H1 (cell line): ENCODE measurements around the gene DCDC2. TPM values are rescaled to one million over a fixed set of nuclear protein-coding genes. Genes with fewer than 3 reads are reported as not detected.

Experiments used
- CTCF ChIA-PET: fragments of 300-600 bp; sonication (Branson Sonifier 250); formaldehyde crosslinking; loops from one replicate; lab custom pipeline; 2021; ENCODE audit not compliant: partially characterized antibody; lab: Charles Lee
- POLR2A ChIA-PET: fragments of 300-600 bp; sonication (Branson Sonifier 250); formaldehyde crosslinking; loops from one replicate; lab custom pipeline; 2021; ENCODE audit warnings: inconsistent platforms; ENCODE audit not compliant: partially characterized antibody; lab: Charles Lee
- DNase-seq, 2 experiments: peaks; one replicate each; pipeline versions ENCODE4 v3.0.0 to v3.0.0-alpha.2; 2010 to 2022; ENCODE audit warnings: low spot score in 2 of 2, low read depth in 1 of 2, mixed read lengths in 1 of 2
- FAIRE-seq: peaks from 2 replicates; lab custom pipeline; 2011; peaks lifted over from hg19 to GRCh38; lab: Jason Lieb, UNC
- H2AFZ ChIP-seq: 2 replicates; pipeline ENCODE4 v1.8.1; 2012; ENCODE audit warnings: low read length, inconsistent platforms
- H2AK5ac ChIP-seq: 2 replicates; pipeline ENCODE4 v1.6.1; 2013; ENCODE audit warnings: low read depth, low read length
- H2BK120ac ChIP-seq: replicated peaks from 2 replicates; pipeline ENCODE3; 2013; ENCODE audit warnings: low read depth, low read length, inconsistent platforms
- H2BK12ac ChIP-seq: 2 replicates; pipeline ENCODE4 v1.6.1; 2013; ENCODE audit warnings: low read depth, low read length
- H2BK15ac ChIP-seq: 2 replicates; pipeline ENCODE4 v1.6.1; 2013; ENCODE audit warnings: low read length
- H2BK20ac ChIP-seq: 2 replicates; pipeline ENCODE4 v1.6.1; 2013; ENCODE audit warnings: low read length
- H2BK5ac ChIP-seq: 2 replicates; pipeline ENCODE4 v1.6.1; 2013; ENCODE audit warnings: low read depth, low read length
- H3K14ac ChIP-seq: 2 replicates; pipeline ENCODE4 v1.6.1; 2013; ENCODE audit warnings: inconsistent platforms; ENCODE audit not compliant: insufficient read length
- H3K18ac ChIP-seq: 2 replicates; pipeline ENCODE4 v1.6.1; 2013; ENCODE audit warnings: low read length; ENCODE audit errors: extremely low read depth
- H3K23ac ChIP-seq: 2 replicates; pipeline ENCODE4 v1.6.1; 2013; ENCODE audit warnings: inconsistent platforms; ENCODE audit not compliant: insufficient read length
- H3K23me2 ChIP-seq: 2 replicates; pipeline ENCODE4 v1.6.1; 2013; ENCODE audit warnings: low read depth, low read length
- H3K27ac ChIP-seq: 2 replicates; pipeline ENCODE4 v1.6.1; 2011; ENCODE audit warnings: low read depth, low read length, inconsistent platforms
- H3K27me3 ChIP-seq, 4 experiments: replicated peaks in 1 of 4; 1 replicate in 1 of 4; 2 replicates in 3 of 4; pipeline versions ENCODE4 v1.6.1 to v1.8.1; 2011 to 2013; ENCODE audit warnings: low read length in 3 of 4, mild to moderate bottlenecking in 3 of 4, inconsistent platforms in 2 of 4, mixed read lengths in 2 of 4, moderate library complexity in 1 of 4; ENCODE audit not compliant: control insufficient read depth in 3 of 4, insufficient read depth in 3 of 4; ENCODE audit errors: extremely low read depth in 1 of 4
- H3K36me3 ChIP-seq, 4 experiments: 2 replicates each; pipeline versions ENCODE4 v1.6.1 to v1.8.1; 2011 to 2013; ENCODE audit warnings: mild to moderate bottlenecking in 4 of 4, low read length in 3 of 4, moderate library complexity in 2 of 4, control low read depth in 1 of 4, inconsistent platforms in 1 of 4; ENCODE audit not compliant: insufficient read depth in 4 of 4, control insufficient read depth in 2 of 4
- H3K4ac ChIP-seq: replicated peaks from 2 replicates; pipeline ENCODE3; 2013; ENCODE audit warnings: low read length, low read depth, mixed read lengths, inconsistent platforms; ENCODE audit not compliant: insufficient read length
- H3K4me1 ChIP-seq, 4 experiments: replicated peaks in 1 of 4; 1 replicate in 1 of 4; 2 replicates in 3 of 4; pipeline versions ENCODE4 v1.6.1 to v1.8.1; 2011 to 2013; ENCODE audit warnings: low read length in 3 of 4, inconsistent platforms in 2 of 4, mixed read lengths in 1 of 4; ENCODE audit not compliant: insufficient read depth in 4 of 4, control insufficient read depth in 3 of 4
- H3K4me2 ChIP-seq, 2 experiments: 2 replicates each; pipeline versions ENCODE4 v1.6.1 to v1.8.1; 2011 to 2013; ENCODE audit warnings: low read depth in 2 of 2, low read length in 2 of 2, control low read depth in 1 of 2, inconsistent platforms in 1 of 2, mild to moderate bottlenecking in 1 of 2; ENCODE audit not compliant: insufficient read depth in 1 of 2
- H3K4me3 ChIP-seq, 4 experiments: fragments of 200-600, 300-600 bp in 1 of 4; sonication (generic), shearing (Covaris generic), sonication (Bioruptor Twin) in 1 of 4; 2 replicates each; pipeline versions ENCODE4 v1.5.1 to v1.8.1; 2011 to 2016; ENCODE audit warnings: low read length in 4 of 4, low read depth in 3 of 4, control low read depth in 2 of 4, inconsistent platforms in 2 of 4, mild to moderate bottlenecking in 2 of 4, mixed read lengths in 1 of 4, moderate library complexity in 1 of 4; ENCODE audit not compliant: insufficient read depth in 2 of 4; ENCODE audit errors: extremely low read depth in 1 of 4
- H3K56ac ChIP-seq: replicated peaks from 2 replicates; pipeline ENCODE3; 2013; ENCODE audit warnings: low read depth, mild to moderate bottlenecking, mixed read lengths, low read length, inconsistent platforms; ENCODE audit not compliant: insufficient read length
- H3K79me1 ChIP-seq: 2 replicates; pipeline ENCODE4 v1.6.1; 2013; ENCODE audit warnings: low read depth, low read length, control low read depth
- H3K79me2 ChIP-seq, 2 experiments: 2 replicates each; pipeline versions ENCODE4 v1.6.1 to v1.8.1; 2012 to 2013; ENCODE audit warnings: low read length in 2 of 2, mild to moderate bottlenecking in 2 of 2, inconsistent platforms in 1 of 2; ENCODE audit not compliant: insufficient read depth in 2 of 2, control insufficient read depth in 1 of 2
- H3K9ac ChIP-seq, 4 experiments: replicated peaks in 1 of 4; 1 replicate in 1 of 4; 2 replicates in 3 of 4; pipeline versions ENCODE4 v1.6.1 to v1.8.1; 2011 to 2013; ENCODE audit warnings: low read depth in 3 of 4, low read length in 3 of 4, control low read depth in 2 of 4, mild to moderate bottlenecking in 2 of 4, moderate library complexity in 2 of 4, inconsistent platforms in 1 of 4; ENCODE audit errors: extremely low read depth in 1 of 4
- H3K9me3 ChIP-seq, 2 experiments: 2 replicates each; pipeline versions ENCODE4 v1.6.1 to v1.8.1; 2012 to 2013; ENCODE audit warnings: mild to moderate bottlenecking in 2 of 2, moderate library complexity in 2 of 2, control low read depth in 1 of 2, inconsistent platforms in 1 of 2, low read depth in 1 of 2, low read length in 1 of 2, mixed read lengths in 1 of 2; ENCODE audit not compliant: insufficient read depth in 2 of 2
- H4K20me1 ChIP-seq, 2 experiments: replicated peaks in 1 of 2; 2 replicates each; pipeline versions ENCODE3 to v1.8.1; 2011 to 2013; ENCODE audit warnings: inconsistent platforms in 2 of 2, low read length in 2 of 2, mild to moderate bottlenecking in 1 of 2; ENCODE audit not compliant: insufficient read depth in 2 of 2, control insufficient read depth in 1 of 2
- H4K5ac ChIP-seq: 2 replicates; pipeline ENCODE4 v1.6.1; 2013; ENCODE audit warnings: low read length, low read depth, mixed read lengths, inconsistent platforms; ENCODE audit not compliant: insufficient read length
- H4K8ac ChIP-seq: 2 replicates; pipeline ENCODE4 v1.8.0; 2013; ENCODE audit warnings: mild to moderate bottlenecking, moderate library complexity, low read length, inconsistent platforms; ENCODE audit not compliant: insufficient read depth; ENCODE audit errors: extremely low read depth
- H4K91ac ChIP-seq: replicated peaks from 2 replicates; pipeline ENCODE3; 2013; ENCODE audit warnings: low read length, mixed read lengths, inconsistent platforms; ENCODE audit not compliant: insufficient read length
- CTCF ChIP-seq, 3 experiments: IDR thresholded peaks; 1 replicate in 2 of 3; 2 replicates in 1 of 3; pipeline versions ENCODE4 v1.5.1 to v1.6.1; 2011; ENCODE audit warnings: low read length in 3 of 3, mild to moderate bottlenecking in 3 of 3, inconsistent platforms in 2 of 3, low read depth in 1 of 3, moderate library complexity in 1 of 3; ENCODE audit not compliant: insufficient read depth in 1 of 3; ENCODE audit errors: control extremely low read depth in 1 of 3
- WGBS, 2 experiments: shearing (Covaris generic) in 1 of 2; methylation state at CpG; one replicate each; pipeline versions ENCODE4 v1.1.6 to v1.1.7; 2013 to 2015; ENCODE audit warnings: low lambda C conversion rate in 2 of 2, mixed read lengths in 2 of 2, inconsistent platforms in 1 of 2, low coverage in 1 of 2, missing lambda C conversion rate in 1 of 2; ENCODE audit not compliant: insufficient replicate concordance in 2 of 2, insufficient coverage in 1 of 2, insufficient read length in 1 of 2; ENCODE audit errors: extremely low coverage in 1 of 2, missing lambda C conversion rate in 1 of 2; 5-methylcytosine and 5-hydroxymethylcytosine counted together
- polyA plus RNA-seq, 7 experiments: library from polyadenylated mRNA; depleted of rRNA in 3 of 7; stranded (reverse) in 5 of 7; unstranded in 2 of 7; fragments of >200 nt in 5 of 7; fragments of 200-250 nt in 2 of 7; gene quantifications; 1 replicate in 5 of 7; 2 replicates in 1 of 7; 4 replicates in 1 of 7; pipeline versions ENCODE4 v1.2.1 to v1.2.3, GENCODE V29; 2011 to 2013; ENCODE audit warnings: missing spikeins in 2 of 7, mixed read lengths in 2 of 7
- total RNA-seq: library from RNA; stranded (reverse); fragmentation: NEBNext Ultra II Directional; extraction: Animal tissue kit (Norgen Biotek cat#: 25700); gene quantifications from 2 replicates; pipeline ENCODE4 v1.2.1, GENCODE V29; 2021
- TF ChIP-seq, protein P1 (sequence below): IDR thresholded peaks from 2 replicates; pipeline ENCODE4 v1.6.1; 2012; ENCODE audit warnings: inconsistent platforms

DCDC2 gene
- total and polyA plus RNA-seq, 2 of the 8 experiments (the other 6 are each of a cell fraction or from before 2014, with no cell fraction given), result 0.03 to 0.15 TPM

DNA sequence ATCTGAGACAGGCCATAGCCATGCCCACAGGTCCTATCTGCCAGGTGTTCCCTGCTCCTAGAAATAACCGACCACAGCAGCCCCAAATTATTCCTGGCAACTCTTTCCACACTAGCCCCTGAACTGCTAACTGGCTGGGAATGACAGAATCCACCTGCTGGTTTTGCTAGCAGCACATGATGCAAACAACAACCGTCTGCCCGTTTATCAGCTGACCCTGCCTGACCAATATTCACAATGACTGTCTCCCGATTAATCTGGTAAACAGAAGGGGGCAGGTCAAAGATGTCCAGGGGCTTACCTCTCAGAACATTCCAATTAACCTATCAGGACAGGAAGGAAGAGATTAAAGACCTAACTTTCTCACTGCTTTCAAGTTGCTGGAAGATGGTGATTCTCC lies 130.3 kb downstream of the DCDC2 start:
- H4K91ac ChIP-seq, result no peak overlapping the region
- H2BK120ac ChIP-seq, result no peak overlapping the region
- no peak overlapping the region for H3K4ac ChIP-seq
- no peak overlapping the region for H3K14ac ChIP-seq
- no peaks in the 10 kb centered on the region for H3K23me2 ChIP-seq
- no peaks in the 10 kb centered on the region for H3K27me3 ChIP-seq
- H4K20me1 ChIP-seq, result no peaks in the 10 kb centered on the region
- H3K23ac ChIP-seq, result no peak overlapping the region
- 81% methylated on average over 4 of the region's 4 CpGs; no CpG with 5 or more reads in 1 of the 2 experiments for WGBS, 2 experiments
- no peaks in the 10 kb centered on the region for H3K79me1 ChIP-seq
- CTCF ChIA-PET, result interaction anchor here (1.4 to 1.6 kb wide), 3 partner anchors 23 to 29 kb away, joined by 3 to 4 read pairs (median 4); no protein-coding TSS in a partner anchor
- no peak overlapping the region for H2AK5ac ChIP-seq
- H3K4me1 ChIP-seq, result no peaks in the 10 kb centered on the region; a peak in 2 of 7 replicates
- H3K36me3 ChIP-seq, result no peaks in the 10 kb centered on the region
- H4K5ac ChIP-seq, result no peak overlapping the region
- H3K4me3 ChIP-seq, result no peak overlapping the region
- H3K4me2 ChIP-seq, result no peak overlapping the region
- H3K9ac ChIP-seq, result no peak overlapping the region
- DNase-seq, result no peak
- FAIRE-seq, result no peak
- no peak overlapping the region for H4K8ac ChIP-seq
- no peak overlapping the region for H2BK12ac ChIP-seq
- no peak for TF ChIP-seq CTCF (IDR thresholded peaks at IDR 0.05; ENCODE audit: control extremely low read depth in 1 of 3, insufficient read depth in 1 of 3, low read depth in 1 of 3, low read length in 3 of 3)
- TF ChIP-seq, protein P1, sequence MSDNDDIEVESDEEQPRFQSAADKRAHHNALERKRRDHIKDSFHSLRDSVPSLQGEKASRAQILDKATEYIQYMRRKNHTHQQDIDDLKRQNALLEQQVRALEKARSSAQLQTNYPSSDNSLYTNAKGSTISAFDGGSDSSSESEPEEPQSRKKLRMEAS, result 0 out of 2 replicates have a peak, but pooled peaks have one; percentile 28
- POLR2A ChIA-PET, result no interaction called here
- no peak overlapping the region for H3K56ac ChIP-seq
- H2AFZ ChIP-seq, result no peak overlapping the region; the same call in 1 of the 2 replicates
- H2BK5ac ChIP-seq, result no peak overlapping the region
- no peak overlapping the region for H3K27ac ChIP-seq
- H2BK20ac ChIP-seq, result no peak overlapping the region
- H3K18ac ChIP-seq, result no peak overlapping the region
- H2BK15ac ChIP-seq, result no peak overlapping the region
- no peaks in the 10 kb centered on the region for H3K9me3 ChIP-seq
- no peaks in the 10 kb centered on the region for H3K79me2 ChIP-seq
